BJ (cell line): ENCODE data around the gene UNK. TPM values are rescaled to one million over a fixed set of nuclear protein-coding genes. Genes with fewer than 3 reads are reported as not detected.

Experiments used
- CTCF ChIA-PET: fragments of 350-600 bp; formaldehyde crosslinking; extraction: SDS; loops from one replicate; lab custom pipeline; 2021; ENCODE audit warnings: antibody characterized with exemption, inconsistent platforms; lab: Yijun Ruan, JAX
- POLR2A ChIA-PET: fragments of 300-600 bp; sonication (Branson Sonifier 250); formaldehyde crosslinking; extraction: SDS; loops from one replicate; lab custom pipeline; 2021; ENCODE audit warnings: antibody characterized with exemption; lab: Charles Lee
- DNase-seq: peaks from one replicate; pipeline ENCODE4 v3.0.0-alpha.2; 2011; ENCODE audit warnings: low read depth
- H3K27me3 ChIP-seq: 2 replicates; pipeline ENCODE4 v1.6.0; 2011; ENCODE audit warnings: low read length; ENCODE audit not compliant: control insufficient read depth, insufficient read depth
- H3K36me3 ChIP-seq: 2 replicates; pipeline ENCODE4 v1.5.1; 2011; ENCODE audit warnings: low read length; ENCODE audit not compliant: control insufficient read depth, insufficient read depth
- H3K4me3 ChIP-seq: 2 replicates; pipeline ENCODE4 v1.5.1; 2011; ENCODE audit warnings: low read depth, mild to moderate bottlenecking, control low read depth, low read length
- polyA plus RNA-seq: library from polyadenylated mRNA; depleted of rRNA; stranded (reverse); fragments of >200 nt; gene quantifications from 2 replicates; pipeline ENCODE4 v1.2.3, GENCODE V29; 2011
- TF ChIP-seq, protein P1 (sequence below): IDR thresholded peaks from 2 replicates; pipeline ENCODE4 v1.5.1; 2011; ENCODE audit warnings: low read depth, mild to moderate bottlenecking, control low read depth, inconsistent platforms, low read length, moderate library complexity; ENCODE audit not compliant: insufficient read depth

The UNK gene
- polyA plus RNA-seq, 1 experiment: 7.2 TPM

DNA sequence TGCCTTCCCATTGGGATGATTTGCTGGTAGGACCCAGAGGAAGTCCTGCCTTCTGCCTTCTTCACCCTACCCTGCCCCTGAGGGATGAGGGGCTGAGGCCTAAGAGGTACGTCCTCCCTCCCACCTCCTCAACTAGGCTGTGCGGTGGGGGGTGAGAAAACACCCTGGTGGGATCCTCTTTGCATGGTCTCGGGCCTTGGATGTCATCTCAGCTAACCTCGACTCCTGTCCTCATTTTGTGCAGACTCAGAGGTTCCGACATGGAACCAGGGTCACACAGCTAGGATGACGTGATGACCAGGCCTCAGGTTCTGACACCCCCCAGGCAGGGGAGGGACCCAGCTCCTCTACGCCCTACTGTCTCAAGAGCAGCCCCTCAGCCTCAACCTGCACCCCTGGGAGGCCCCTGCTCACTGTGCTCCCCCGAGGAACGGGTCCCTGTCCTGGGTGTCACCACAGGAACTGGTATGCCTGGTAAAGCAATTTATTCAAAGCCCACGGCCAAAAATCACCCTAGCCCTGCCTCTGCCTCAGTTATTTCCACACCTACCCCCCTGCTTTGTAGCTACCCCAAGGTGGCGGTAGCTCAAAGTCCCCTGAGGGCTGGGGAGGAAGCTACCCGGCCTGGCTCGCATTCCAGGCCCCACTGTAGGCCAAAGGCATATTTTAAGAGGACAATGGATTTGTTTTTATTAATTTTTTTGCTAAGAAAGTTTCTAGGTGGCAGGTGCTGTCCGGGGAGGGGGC, 42.1 kb downstream of the UNK start:
- H3K4me3 ChIP-seq: no peak overlapping the region
- no peak for DNase-seq
- CTCF ChIA-PET: interaction anchor here (0.6 to 6.8 kb wide), 21 partner anchors 10 to 140 kb away, joined by 3 to 56 read pairs (median 4); partner anchors contain the start of genes GALK1, UNC13D and UNK
- POLR2A ChIA-PET: no interaction called here
- no peaks in the 10 kb centered on the region for H3K27me3 ChIP-seq
- peaks cover 17% of the 10 kb centered on the region for H3K36me3 ChIP-seq
- TF ChIP-seq, protein P1, sequence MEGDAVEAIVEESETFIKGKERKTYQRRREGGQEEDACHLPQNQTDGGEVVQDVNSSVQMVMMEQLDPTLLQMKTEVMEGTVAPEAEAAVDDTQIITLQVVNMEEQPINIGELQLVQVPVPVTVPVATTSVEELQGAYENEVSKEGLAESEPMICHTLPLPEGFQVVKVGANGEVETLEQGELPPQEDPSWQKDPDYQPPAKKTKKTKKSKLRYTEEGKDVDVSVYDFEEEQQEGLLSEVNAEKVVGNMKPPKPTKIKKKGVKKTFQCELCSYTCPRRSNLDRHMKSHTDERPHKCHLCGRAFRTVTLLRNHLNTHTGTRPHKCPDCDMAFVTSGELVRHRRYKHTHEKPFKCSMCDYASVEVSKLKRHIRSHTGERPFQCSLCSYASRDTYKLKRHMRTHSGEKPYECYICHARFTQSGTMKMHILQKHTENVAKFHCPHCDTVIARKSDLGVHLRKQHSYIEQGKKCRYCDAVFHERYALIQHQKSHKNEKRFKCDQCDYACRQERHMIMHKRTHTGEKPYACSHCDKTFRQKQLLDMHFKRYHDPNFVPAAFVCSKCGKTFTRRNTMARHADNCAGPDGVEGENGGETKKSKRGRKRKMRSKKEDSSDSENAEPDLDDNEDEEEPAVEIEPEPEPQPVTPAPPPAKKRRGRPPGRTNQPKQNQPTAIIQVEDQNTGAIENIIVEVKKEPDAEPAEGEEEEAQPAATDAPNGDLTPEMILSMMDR: no peak

DNA sequence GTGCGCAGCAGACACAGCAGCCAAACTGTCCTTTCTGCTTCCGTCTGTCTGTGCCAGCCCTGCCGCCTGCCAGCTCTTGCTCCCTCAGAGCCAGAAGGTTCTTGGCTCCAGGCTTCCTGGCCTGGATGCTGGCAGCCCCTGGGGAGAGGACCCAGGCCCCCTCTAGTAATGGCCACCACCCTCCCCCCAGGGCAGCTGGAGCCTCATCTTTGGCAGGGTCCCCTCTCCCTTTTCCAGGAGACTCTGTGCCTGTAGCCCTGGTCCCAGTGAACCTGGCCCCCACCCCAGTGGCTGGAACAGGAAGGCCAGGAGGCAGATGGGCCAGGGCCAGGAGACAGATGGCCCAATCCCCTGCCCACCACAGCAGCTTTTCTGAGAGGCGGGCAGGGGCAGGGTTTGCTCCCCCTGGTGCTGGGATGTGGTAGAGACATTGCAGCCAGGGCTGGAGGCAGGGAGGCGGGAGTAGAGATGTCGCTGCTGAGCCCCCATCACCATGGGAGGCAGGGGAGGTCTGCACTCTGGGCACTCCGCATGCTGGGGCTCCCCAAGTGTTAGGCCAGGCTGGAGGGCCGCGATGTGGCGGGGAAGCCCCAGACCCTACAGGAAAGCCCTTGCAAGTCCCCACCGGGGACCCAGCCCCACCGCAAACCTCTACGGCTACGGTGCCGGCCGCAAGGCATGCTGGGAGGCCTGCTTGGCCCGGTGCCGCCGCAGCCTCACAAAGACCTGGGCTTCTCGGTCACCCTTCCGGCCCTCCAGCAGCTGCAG, 42.9 kb downstream of the UNK start:
- no peak for DNase-seq
- Histone ChIP-seq H3K36me3 (peaks cover 14% of the 10 kb centered on the region), H3K27me3 (no peaks in the 10 kb centered on the region), H3K4me3 (no peak overlapping the region)
- CTCF ChIA-PET: interaction anchor here (0.6 to 6.8 kb wide), 22 partner anchors 9 to 141 kb away, joined by 3 to 56 read pairs (median 4); partner anchors contain the start of genes GALK1, UNC13D and UNK
- POLR2A ChIA-PET: no interaction called here
- TF ChIP-seq, protein P1: peak; percentile 79

DNA sequence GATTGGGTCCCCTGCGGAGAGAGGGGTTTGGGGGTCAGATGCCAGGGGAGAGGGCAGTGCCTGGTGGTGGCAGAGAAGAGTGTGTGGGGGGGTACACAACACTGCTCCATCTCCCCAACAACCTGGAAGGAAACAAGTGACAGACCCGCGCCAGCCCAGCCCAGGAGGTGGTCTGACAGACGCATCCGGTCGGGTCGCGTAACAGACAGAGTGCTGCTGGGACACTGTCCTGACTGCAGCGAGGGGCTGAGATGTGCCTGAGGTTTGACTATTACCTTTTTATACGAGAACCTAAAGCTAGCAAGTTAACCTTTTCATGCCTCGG, 43.4 kb downstream of the UNK start:
- POLR2A ChIA-PET: no interaction called here
- Histone ChIP-seq H3K4me3 (no peak overlapping the region), H3K27me3 (no peaks in the 10 kb centered on the region), H3K36me3 (peaks cover 10% of the 10 kb centered on the region)
- CTCF ChIA-PET: interaction anchor here (1.0 to 6.8 kb wide), 11 partner anchors 9 to 74 kb away, joined by 3 to 56 read pairs (median 8); partner anchors contain the start of genes GALK1, UNC13D and UNK
- TF ChIP-seq, protein P1: no peak
- DNase-seq: no peak

DNA sequence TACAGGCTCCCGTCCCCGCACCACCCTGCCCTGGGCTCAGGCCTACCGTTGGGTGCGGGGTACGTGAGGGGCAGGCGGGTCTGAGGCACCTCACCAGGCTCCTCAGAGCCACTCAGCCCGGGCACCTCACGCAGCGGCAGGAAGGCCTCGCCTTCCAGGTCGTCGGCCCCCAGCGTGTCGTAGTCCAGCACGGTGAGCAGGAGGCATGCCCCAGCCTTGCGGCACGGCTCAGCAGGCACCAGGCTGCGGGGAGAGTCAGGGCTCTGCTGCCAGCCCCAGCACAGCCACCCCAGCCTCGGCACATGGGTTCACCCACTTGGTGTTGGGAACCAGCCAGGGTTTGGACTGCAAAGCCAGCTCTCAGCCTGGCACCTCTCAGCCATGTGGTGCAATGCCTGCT, 44.1 kb downstream of the UNK start:
- DNase-seq: no peak
- ChIA-PET POLR2A (no interaction called here), CTCF (interaction anchor here (1.0 to 6.8 kb wide), 4 partner anchors 12 to 73 kb away, joined by 3 to 56 read pairs (median 12); partner anchors contain the start of gene UNK)
- peaks cover 5% of the 10 kb centered on the region for H3K36me3 ChIP-seq
- no peaks in the 10 kb centered on the region for H3K27me3 ChIP-seq
- TF ChIP-seq, protein P1: no peak
- H3K4me3 ChIP-seq: no peak overlapping the region

DNA sequence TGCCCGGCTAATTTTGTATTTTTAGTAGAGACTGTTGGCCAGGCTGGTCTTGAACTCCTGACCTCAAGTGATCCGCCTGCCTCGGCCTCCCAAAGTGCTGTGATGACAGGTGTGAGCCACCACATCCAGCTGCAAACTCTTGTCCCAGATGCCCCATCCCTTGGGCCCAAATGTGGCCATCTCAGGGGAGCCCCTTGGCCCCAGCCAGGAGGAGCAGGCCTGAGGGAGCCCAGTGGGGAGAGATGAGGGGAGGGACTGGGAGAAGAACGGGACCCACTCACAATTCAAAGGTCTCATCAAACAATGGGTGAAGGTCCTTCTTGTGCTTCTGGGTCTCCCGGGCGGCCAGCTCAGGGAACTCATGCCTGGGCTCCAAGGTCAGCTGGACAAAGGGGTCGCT, 45.1 kb downstream of the UNK start:
- TF ChIP-seq, protein P1: no peak
- H3K27me3 ChIP-seq: no peaks in the 10 kb centered on the region
- no peak overlapping the region for H3K4me3 ChIP-seq
- peaks cover 1% of the 10 kb centered on the region for H3K36me3 ChIP-seq
- ChIA-PET CTCF (interaction anchor here (0.7 to 6.8 kb wide), 10 partner anchors 8 to 76 kb away, joined by 3 to 56 read pairs (median 6); partner anchors contain the start of gene GALK1), POLR2A (no interaction called here)
- no peak for DNase-seq
